Activated CD4-positive, alpha-beta T cell treated with anti-CD3 and anti-CD28 coated beads for 24 hours (primary cell): Measurements from ENCODE around the gene TBX3.
A peak's percentile ranks its signal among the peaks of the same experiment; 100 is the strongest.
"Not testable (repeated sequence)": the region's sequence is repeated elsewhere in the genome, so short reads cannot be mapped to it uniquely, and the experiment has no call there.

Source experiments
- DNase-seq, 2 donors: peaks; one replicate each; pipeline ENCODE4 v3.0.0-alpha.2; 2020; ENCODE audit warnings: low read depth in 2 of 2

The TBX3 gene

DNA sequence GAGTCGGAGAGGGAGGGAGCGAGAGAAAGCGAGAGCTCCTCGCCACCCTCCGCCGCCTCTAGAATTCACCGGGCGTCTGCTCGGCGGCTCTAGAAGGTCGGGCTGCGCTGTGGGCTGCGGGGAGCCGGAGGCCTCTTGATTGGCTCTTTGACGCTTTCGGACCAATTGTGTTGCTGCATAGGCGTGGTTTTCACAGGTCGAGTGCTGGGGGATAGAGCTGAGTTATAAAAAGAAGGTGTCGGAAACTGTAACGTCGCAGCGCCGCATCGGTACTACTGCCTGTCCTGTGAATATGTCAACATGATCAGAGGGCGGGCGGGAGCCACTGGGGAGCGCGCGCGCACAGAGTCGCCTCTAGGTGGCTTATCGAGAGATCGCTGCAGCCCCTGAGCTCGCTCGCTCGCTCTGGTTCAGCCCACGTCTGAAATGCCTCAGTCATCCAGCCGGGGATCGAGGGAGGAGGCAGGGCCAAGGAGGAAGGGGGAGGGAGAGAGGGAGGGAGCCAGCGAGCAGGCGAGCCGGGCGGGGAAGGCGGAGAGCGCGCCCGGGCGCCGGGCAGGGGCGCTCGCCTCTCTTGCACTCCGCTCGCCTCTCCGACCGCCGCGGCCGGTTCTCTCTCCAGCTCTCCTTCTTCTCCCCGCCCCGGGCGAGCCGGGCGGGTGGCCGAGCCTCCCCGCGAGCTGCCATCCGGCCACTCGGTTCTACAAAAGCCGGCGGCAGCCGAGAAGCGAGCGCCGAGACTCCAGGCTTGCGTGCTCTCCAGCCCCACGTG lies at the start of gene TBX3:
Gene TBX3 (minus strand): TSS at position 78 of the 772 bp plus-strand sequence. CDS start 975 bp downstream, outside the sequence.
- DNase-seq = peak in 1 of 2 donors; percentile 45

DNA sequence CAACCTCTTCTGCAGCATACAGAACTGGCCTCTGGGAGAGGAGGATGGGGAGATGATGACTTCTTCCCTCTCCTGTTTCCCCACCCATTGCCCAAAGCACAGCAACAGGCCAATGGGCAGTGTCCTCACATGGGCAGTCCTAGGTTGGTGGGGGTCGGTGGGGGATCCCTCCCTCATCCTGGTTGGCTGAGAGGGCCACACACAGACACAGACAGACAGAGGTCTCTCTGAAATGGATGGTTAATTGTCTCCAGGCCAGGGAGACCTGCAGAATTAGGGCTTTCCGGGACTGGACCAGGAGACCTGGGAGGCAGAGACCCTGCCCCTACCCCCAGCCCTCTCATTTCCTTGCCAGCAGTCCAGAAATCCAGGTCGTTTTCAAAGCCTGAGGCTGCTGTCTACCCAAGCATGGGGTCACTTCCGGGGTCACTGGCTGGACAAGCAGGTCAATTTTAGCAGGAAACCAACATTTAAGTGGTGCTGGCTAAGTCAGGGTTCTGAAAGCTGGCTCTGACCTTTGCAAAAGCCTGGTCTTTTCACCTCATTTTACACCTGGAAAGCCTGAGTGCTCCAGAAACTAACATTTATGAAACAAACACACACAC lies 48.6 kb upstream of the TBX3 start:
- DNase-seq = no peak

GRCh38 chr12:114729731-114730130 lies 45.8 kb upstream of the TBX3 start:
- DNase-seq = no peak

GRCh38 chr12:114726092-114726710 lies 42.2 kb upstream of the TBX3 start:
- DNase-seq = no peak

- DNase-seq = not testable (repeated sequence)
Measured at GRCh38 chr12:114722176-114722575, 38.2 kb upstream of the TBX3 start.

GRCh38 chr12:114721266-114721665 lies 37.3 kb upstream of the TBX3 start:
- DNase-seq = no peak

DNA sequence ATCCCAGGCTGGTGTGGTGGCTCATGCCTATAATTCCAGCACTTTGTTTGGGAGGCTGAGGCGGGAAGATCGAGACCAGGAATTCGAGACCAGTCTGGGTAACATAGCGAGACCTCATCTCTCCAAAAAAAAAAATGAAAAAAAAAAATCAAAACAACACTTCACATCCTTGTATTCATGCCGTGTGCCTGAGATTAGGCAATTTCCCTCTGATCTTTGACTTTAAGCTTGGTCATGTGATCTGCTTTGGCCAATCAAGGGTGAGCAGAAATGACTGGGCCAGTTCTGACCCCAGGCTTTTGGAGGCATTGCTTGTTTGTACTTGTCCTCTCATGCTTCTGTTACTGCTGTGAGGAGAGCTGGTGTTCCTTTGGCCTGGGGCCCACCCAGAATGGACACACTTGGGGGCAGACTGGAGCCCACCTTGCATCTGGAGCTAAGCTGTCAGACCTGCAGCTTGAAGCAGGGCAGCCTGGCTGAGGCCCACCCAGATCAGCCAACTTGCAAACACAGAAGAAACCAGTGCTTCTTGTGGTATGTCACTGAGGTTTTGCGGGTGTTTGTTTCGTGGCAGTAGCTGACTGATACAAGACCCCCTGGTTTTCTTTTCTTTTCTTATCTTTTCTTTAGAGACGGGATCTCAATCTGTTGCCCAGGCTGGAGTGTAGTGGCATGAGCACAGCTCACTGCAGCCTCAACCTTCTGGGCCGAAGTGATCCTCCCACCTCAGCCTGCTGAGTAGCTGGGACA lies 29.7 kb upstream of the TBX3 start:
- no peak for DNase-seq

GRCh38 chr12:114711689-114712152 lies 27.7 kb upstream of the TBX3 start:
- no peak for DNase-seq

DNA sequence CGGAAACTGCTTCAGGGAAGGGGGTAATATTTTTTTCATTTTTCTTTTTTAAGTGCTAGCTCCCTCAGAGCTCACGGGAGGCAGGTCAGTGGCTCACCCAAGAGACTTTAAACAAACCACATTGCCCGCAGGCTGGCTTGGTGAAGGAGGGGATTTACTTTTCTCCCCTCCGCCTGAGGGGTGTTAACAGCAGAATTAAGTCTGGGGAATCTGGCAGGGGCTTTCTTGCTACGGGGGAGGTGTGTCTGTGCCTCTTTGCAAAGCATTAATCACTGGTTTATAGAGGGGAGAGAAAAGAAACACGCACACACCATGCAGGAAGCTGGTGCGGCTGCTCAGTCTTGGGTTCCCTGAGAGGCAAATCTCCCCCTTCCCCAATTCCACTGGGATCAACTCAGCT lies 26.2 kb upstream of the TBX3 start:
- DNase-seq = no peak

DNA sequence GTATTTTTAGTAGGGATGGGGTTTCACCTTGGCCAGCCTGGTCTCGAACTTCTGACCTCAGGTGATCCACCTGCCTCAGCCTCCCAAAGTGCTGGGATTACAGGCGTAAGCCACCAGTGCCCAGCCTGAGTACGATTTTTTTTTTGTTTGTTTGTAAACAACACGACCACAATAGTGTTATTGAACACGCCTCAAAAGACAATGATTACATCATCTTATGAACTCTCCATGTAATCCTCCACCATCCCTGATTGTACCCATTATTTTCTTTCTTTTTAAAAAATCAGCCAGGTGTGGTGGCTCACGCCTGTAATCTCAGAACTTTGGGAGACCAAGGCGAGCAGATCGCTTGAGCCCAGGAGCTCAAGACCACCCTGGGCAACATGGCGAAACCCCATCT lies 25.1 kb upstream of the TBX3 start:
- no peak for DNase-seq

DNA sequence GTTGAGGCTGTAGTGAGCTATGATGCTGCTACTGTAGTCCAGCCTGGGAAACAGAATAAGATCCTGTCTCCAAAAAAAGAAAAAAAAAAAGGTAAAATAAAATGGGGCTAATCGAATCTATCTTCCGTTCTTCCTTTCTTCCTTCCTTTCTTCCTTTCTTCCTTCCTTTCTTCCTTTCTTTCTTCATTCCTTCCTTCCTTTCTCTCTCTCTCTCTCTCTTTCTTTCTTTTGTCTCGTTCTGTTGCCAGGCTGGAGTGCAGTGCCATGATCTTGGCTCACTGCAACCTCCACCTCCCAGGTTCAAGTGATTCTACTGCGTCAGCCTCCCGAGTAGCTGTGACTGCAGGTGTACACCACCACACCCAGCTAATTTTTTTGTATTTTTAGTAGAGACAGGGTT lies 24.6 kb upstream of the TBX3 start:
- not testable (repeated sequence) for DNase-seq

- no peak for DNase-seq
Measured at GRCh38 chr12:114704096-114704495, 20.1 kb upstream of the TBX3 start.

- no peak for DNase-seq
Measured at GRCh38 chr12:114703060-114703493, 19.1 kb upstream of the TBX3 start.

GRCh38 chr12:114702462-114702861 lies 18.5 kb upstream of the TBX3 start:
- no peak for DNase-seq

GRCh38 chr12:114701553-114701952 lies 17.6 kb upstream of the TBX3 start:
- DNase-seq = no peak

GRCh38 chr12:114701104-114701414 lies 17.1 kb upstream of the TBX3 start:
- no peak for DNase-seq

GRCh38 chr12:114700392-114701103 lies 16.6 kb upstream of the TBX3 start:
- DNase-seq = no peak

DNA sequence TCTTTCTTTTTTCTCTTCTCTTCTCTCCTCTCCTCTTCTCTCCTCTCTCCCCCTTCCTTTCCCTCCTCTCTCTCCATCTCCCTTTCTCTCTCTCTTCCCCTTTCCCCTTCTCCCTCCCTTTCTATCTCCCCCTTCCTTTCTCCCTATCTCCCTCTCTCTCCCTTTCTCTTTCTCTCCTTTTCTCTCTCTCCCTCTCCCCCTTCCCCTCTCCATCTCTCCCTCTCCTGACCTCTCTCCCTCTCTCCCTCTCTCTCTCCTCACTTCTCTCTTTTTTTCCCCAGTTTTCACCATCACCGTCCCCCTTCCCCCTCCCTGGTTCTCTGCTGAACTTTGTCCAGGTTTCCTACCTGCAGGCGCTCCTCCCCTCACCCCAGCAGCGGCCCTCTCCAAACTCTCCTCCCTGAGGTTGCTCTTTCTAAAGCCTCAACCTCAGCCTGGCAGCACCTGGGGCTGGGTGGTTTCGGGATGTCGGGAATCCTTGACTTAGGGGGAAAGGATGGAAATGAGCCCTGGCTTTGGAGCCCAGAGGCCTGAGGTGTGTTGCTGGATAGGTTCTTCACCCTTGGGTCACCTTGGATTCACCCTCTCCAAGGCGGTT lies 14.7 kb upstream of the TBX3 start:
- no peak for DNase-seq

- no peak for DNase-seq
Measured at GRCh38 chr12:114697741-114698565, 14.0 kb upstream of the TBX3 start.

- no peak for DNase-seq
Measured at GRCh38 chr12:114697243-114697716, 13.3 kb upstream of the TBX3 start.
